Smooth muscle cell (in vitro differentiated cells): ENCODE measurements around the gene ZDHHC18. TPM values are rescaled to one million over a fixed set of nuclear protein-coding genes. Genes with fewer than 3 reads are reported as not detected.
"Not testable (repeated sequence)": the region's sequence is repeated elsewhere in the genome, so short reads cannot be mapped to it uniquely, and the experiment has no call there.

Experiments used
- DNase-seq: peaks from one replicate; lab custom pipeline; 2025; ENCODE audit not compliant: unreplicated experiment; lab: John Stamatoyannopoulos, UW
- H2AFZ ChIP-seq: fragments of 200-600 bp; sonication (generic); 2 replicates; pipeline ENCODE4 v1.6.0; 2016; ENCODE audit warnings: antibody characterized with exemption, low read depth, mild to moderate bottlenecking
- H3F3A ChIP-seq: fragments of 200-600 bp; sonication (generic); 2 replicates; pipeline ENCODE4 v1.6.0; 2017; ENCODE audit warnings: antibody characterized with exemption, low read depth
- H3K27ac ChIP-seq: fragments of 200-600 bp; sonication (generic); 2 replicates; pipeline ENCODE4 v1.5.1; 2016; ENCODE audit warnings: low read depth, mild to moderate bottlenecking
- H3K27me3 ChIP-seq: fragments of 200-600 bp; sonication (generic); 2 replicates; pipeline ENCODE4 v1.6.1; 2016; ENCODE audit warnings: low read depth, mild to moderate bottlenecking
- H3K36me3 ChIP-seq: fragments of 200-600 bp; sonication (generic); 2 replicates; pipeline ENCODE4 v1.5.1; 2016; ENCODE audit warnings: low read depth
- H3K4me1 ChIP-seq: fragments of 200-600 bp; sonication (generic); 2 replicates; pipeline ENCODE4 v1.5.1; 2016; ENCODE audit warnings: low read depth
- H3K4me2 ChIP-seq: fragments of 200-600 bp; sonication (generic); 2 replicates; pipeline ENCODE4 v1.6.0; 2016; ENCODE audit warnings: mild to moderate bottlenecking
- H3K4me3 ChIP-seq: fragments of 200-600 bp; sonication (generic); 2 replicates; pipeline ENCODE4 v1.5.1; 2016; ENCODE audit warnings: mild to moderate bottlenecking
- H3K79me2 ChIP-seq: fragments of 200-600 bp; sonication (generic); 2 replicates; pipeline ENCODE4 v1.6.0; 2016; ENCODE audit warnings: low read depth, mild to moderate bottlenecking
- H3K9ac ChIP-seq: fragments of 200-600 bp; sonication (generic); 2 replicates; pipeline ENCODE4 v1.6.0; 2016; ENCODE audit warnings: low read depth
- H3K9me3 ChIP-seq: fragments of 200-600 bp; sonication (generic); replicated peaks from 2 replicates; pipeline ENCODE4 v1.5.1; 2016; ENCODE audit warnings: low read depth
- H4K20me1 ChIP-seq: fragments of 200-600 bp; sonication (generic); 2 replicates; pipeline ENCODE4 v1.6.0; 2016; ENCODE audit warnings: low read depth
- WGBS: methylation state at CpG from one replicate; pipeline ENCODE4 v1.1.7; 2016; ENCODE audit warnings: low lambda C conversion rate; 5-methylcytosine and 5-hydroxymethylcytosine counted together
- polyA plus RNA-seq: library from polyadenylated mRNA; unstranded; fragments of >200 nt; fragmentation: Nextera tagmentation; extraction: Ambion mirVana; gene quantifications from 2 replicates; pipeline ENCODE4 v1.2.1, GENCODE V29; 2016
- total RNA-seq: library from RNA; depleted of rRNA; stranded (reverse); fragments of >200 nt; gene quantifications from 2 replicates; pipeline ENCODE4 v1.2.3, GENCODE V29; 2014
- TF ChIP-seq, protein P1 (sequence below): fragments of 200-600 bp; sonication (generic); IDR thresholded peaks from 2 replicates; pipeline ENCODE4 v1.5.1; 2017; ENCODE audit warnings: borderline replicate concordance, mild to moderate bottlenecking, antibody characterized with exemption; ENCODE audit not compliant: insufficient read depth, poor library complexity, severe bottlenecking

ZDHHC18 gene
- total and polyA plus RNA-seq, 2 experiments from 2014 or later, result 20.3 to 52.5 TPM

DNA sequence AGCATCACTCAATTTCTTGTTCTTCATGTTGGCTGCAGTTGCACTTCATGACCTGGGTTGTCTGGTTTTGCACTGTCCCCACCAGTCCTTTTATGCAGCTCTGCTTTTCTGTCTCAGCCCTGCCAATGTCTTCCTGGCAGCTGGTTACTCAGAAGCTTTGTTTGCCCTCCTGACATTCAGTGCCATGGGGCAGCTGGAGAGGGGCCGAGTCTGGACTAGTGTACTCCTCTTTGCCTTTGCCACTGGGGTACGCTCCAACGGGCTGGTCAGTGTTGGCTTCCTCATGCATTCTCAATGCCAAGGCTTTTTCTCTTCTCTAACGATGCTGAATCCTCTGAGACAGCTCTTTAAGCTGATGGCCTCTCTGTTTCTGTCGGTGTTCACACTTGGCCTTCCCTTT lies 32.1 kb upstream of the ZDHHC18 start:
- H2AFZ ChIP-seq, result no peak overlapping the region
- WGBS, result 95% methylated on average over 5 of the region's 5 CpGs
- no peaks in the 10 kb centered on the region for H3K79me2 ChIP-seq
- no peaks in the 10 kb centered on the region for H4K20me1 ChIP-seq
- H3K27me3 ChIP-seq, result no peaks in the 10 kb centered on the region
- TF ChIP-seq, protein P1, sequence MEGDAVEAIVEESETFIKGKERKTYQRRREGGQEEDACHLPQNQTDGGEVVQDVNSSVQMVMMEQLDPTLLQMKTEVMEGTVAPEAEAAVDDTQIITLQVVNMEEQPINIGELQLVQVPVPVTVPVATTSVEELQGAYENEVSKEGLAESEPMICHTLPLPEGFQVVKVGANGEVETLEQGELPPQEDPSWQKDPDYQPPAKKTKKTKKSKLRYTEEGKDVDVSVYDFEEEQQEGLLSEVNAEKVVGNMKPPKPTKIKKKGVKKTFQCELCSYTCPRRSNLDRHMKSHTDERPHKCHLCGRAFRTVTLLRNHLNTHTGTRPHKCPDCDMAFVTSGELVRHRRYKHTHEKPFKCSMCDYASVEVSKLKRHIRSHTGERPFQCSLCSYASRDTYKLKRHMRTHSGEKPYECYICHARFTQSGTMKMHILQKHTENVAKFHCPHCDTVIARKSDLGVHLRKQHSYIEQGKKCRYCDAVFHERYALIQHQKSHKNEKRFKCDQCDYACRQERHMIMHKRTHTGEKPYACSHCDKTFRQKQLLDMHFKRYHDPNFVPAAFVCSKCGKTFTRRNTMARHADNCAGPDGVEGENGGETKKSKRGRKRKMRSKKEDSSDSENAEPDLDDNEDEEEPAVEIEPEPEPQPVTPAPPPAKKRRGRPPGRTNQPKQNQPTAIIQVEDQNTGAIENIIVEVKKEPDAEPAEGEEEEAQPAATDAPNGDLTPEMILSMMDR, result no peak
- no peak overlapping the region for H3K27ac ChIP-seq
- H3K4me3 ChIP-seq, result no peak overlapping the region
- H3K4me2 ChIP-seq, result no peak overlapping the region
- no peak for DNase-seq
- no peaks in the 10 kb centered on the region for H3K9me3 ChIP-seq
- H3K4me1 ChIP-seq, result peaks cover 3% of the 10 kb centered on the region
- peaks cover 8% of the 10 kb centered on the region for H3F3A ChIP-seq
- no peak overlapping the region for H3K9ac ChIP-seq
- no peaks in the 10 kb centered on the region for H3K36me3 ChIP-seq

DNA sequence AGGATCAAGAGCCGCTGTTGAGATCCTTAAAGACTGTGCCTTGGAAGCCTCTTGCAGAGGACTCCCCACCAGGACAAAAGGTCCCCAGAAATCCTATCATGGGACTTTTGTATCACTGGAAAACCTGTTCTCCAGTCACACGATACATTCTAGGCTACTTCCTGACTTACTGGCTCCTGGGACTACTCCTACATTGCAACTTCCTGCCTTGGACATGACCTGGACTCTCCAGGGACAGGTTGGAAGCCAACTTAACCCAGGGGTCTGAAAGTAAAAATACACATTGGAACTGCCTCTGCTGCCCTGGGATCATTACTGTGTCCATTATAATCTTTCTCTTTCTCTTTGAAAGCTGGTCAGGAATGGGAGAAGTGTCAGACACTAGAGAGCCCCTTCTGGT lies 28.9 kb upstream of the ZDHHC18 start:
- TF ChIP-seq, protein P1, result no peak
- Histone ChIP-seq H3K9ac (no peak overlapping the region), H3K4me1 (peaks cover 11% of the 10 kb centered on the region), H2AFZ (no peak overlapping the region), H4K20me1 (no peaks in the 10 kb centered on the region), H3K4me3 (no peak overlapping the region), H3K4me2 (no peak overlapping the region), H3K36me3 (no peaks in the 10 kb centered on the region), H3K27me3 (no peaks in the 10 kb centered on the region), H3F3A (peaks cover 9% of the 10 kb centered on the region), H3K9me3 (no peaks in the 10 kb centered on the region), H3K27ac (no peak overlapping the region), H3K79me2 (no peaks in the 10 kb centered on the region)
- no peak for DNase-seq
- 96% methylated on average over 2 of the region's 2 CpGs for WGBS

DNA sequence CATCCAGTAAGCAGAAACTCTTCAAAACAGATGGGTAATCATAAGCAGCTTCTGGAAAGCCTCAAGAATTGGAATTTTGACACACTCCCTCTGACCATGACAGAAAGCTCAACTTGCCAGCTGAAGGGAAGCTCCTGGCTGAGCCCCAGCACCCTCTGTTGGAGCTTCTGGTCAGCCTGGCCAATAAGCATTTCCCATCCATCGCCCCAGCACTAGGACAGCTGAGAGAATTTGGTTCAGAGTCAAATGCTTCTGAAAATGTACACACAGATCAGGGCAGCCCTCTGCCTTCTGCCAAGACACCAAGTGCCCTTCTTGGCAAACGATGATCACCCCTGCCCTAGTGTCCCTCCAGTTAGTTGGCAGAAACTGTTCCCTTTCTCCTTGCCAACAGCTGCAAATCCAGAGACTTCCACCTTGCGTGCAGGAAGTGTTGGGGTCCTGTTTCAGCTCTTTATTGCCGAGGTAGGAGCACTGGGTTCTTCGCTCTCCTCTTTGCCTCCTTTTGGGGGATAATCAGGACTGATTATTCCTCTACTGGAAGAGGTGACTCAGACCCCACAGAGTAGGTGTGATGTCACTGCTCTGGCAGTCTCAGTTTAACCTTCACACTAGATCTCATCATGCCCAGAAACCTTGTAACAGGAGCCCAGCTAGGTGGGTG lies 26.9 kb upstream of the ZDHHC18 start:
- 55% methylated on average over 5 of the region's 5 CpGs for WGBS
- DNase-seq, result no peak
- peaks cover 11% of the 10 kb centered on the region for H3K4me1 ChIP-seq
- H3K36me3 ChIP-seq, result no peaks in the 10 kb centered on the region
- H3K27ac ChIP-seq, result peak overlapping the region; percentile 81
- H2AFZ ChIP-seq, result no peak overlapping the region
- peak overlapping the region; percentile 60 for H3K9ac ChIP-seq
- H3K4me2 ChIP-seq, result peak overlapping the region; percentile 14
- no peak overlapping the region for H3K4me3 ChIP-seq
- H3K9me3 ChIP-seq, result no peaks in the 10 kb centered on the region
- peaks cover 9% of the 10 kb centered on the region for H3F3A ChIP-seq
- no peaks in the 10 kb centered on the region for H3K79me2 ChIP-seq
- H4K20me1 ChIP-seq, result no peaks in the 10 kb centered on the region
- no peaks in the 10 kb centered on the region for H3K27me3 ChIP-seq
- TF ChIP-seq, protein P1, result no peak

DNA sequence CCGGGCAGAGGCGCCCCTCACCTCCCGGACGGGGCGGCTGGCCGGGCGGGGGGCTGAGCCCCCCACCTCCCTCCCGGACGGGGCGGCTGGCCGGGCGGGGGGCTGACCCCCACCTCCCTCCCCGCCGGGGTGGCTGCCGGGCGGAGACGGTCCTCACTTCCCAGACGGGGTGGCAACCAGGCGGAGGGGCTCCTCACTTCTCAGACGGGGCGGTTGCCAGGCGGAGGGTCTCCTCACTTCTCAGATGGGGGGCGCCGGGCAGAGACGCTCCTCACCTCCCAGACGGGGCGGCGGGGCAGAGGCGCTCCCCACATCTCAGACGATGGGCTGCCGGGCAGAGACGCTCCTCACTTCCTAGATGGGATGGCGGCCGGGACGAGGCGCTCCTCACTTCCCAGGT lies 22.6 kb upstream of the ZDHHC18 start:
- H3K27me3 ChIP-seq, H3K9ac ChIP-seq, DNase-seq, H3K79me2 ChIP-seq, H2AFZ ChIP-seq, H3K4me3 ChIP-seq, H3K27ac ChIP-seq, H4K20me1 ChIP-seq, H3K4me2 ChIP-seq, H3K9me3 ChIP-seq, H3F3A ChIP-seq, H3K36me3 ChIP-seq: not testable (repeated sequence)
- WGBS, result 98% methylated on average over 14 of the region's 36 CpGs
- H3K4me1 ChIP-seq, result peaks cover 11% of the 10 kb centered on the region
